GM23338 (cell line): Measurements from ENCODE around the gene TMPRSS3. TPM values are rescaled to one million over a fixed set of nuclear protein-coding genes. Genes with fewer than 3 reads are reported as not detected.

ENCODE experiments used
- ATAC-seq: fragments of 200-7000 bp; cut with Tn5 transposase; 3 replicates; pipeline ENCODE4 v1.9.1; 2020
- DNase-seq: peaks from one replicate; pipeline ENCODE4 v3.0.0-alpha.2; 2015; ENCODE audit warnings: low spot score
- H2AFZ ChIP-seq: fragments of 200-600 bp; sonication (generic); 2 replicates; pipeline ENCODE4 v1.8.0; 2016; ENCODE audit warnings: antibody characterized with exemption, mild to moderate bottlenecking, moderate library complexity
- H3F3A ChIP-seq: fragments of 200-600 bp; sonication (generic); replicated peaks from 2 replicates; pipeline ENCODE4 v1.8.0; 2017; ENCODE audit warnings: antibody characterized with exemption, mixed run types, low read depth
- H3K27ac ChIP-seq: fragments of 200-600 bp; sonication (generic); 2 replicates; pipeline ENCODE4 v1.6.1; 2016; ENCODE audit warnings: low read depth
- H3K27me3 ChIP-seq: fragments of 200-600 bp; sonication (generic); 2 replicates; pipeline ENCODE4 v1.8.0; 2016; ENCODE audit warnings: mild to moderate bottlenecking, mixed run types, moderate library complexity; ENCODE audit not compliant: insufficient read depth
- H3K36me3 ChIP-seq: fragments of 200-600 bp; sonication (generic); 2 replicates; pipeline ENCODE4 v1.8.0; 2016; ENCODE audit warnings: mild to moderate bottlenecking; ENCODE audit not compliant: insufficient read depth
- H3K4me1 ChIP-seq: fragments of 200-600 bp; sonication (generic); 2 replicates; pipeline ENCODE4 v1.8.0; 2016; ENCODE audit warnings: mild to moderate bottlenecking, moderate library complexity; ENCODE audit not compliant: insufficient read depth
- H3K4me2 ChIP-seq: fragments of 200-600 bp; sonication (generic); 2 replicates; pipeline ENCODE4 v1.7.1; 2017; ENCODE audit warnings: mixed run types
- H3K4me3 ChIP-seq: fragments of 200-600 bp; sonication (generic); 2 replicates; pipeline ENCODE4 v1.6.1; 2016; ENCODE audit warnings: mixed run types
- H3K79me2 ChIP-seq: fragments of 200-600 bp; sonication (generic); replicated peaks from 2 replicates; pipeline ENCODE4 v1.8.0; 2017; ENCODE audit warnings: mild to moderate bottlenecking; ENCODE audit not compliant: insufficient read depth
- H3K9me2 ChIP-seq: fragments of 200-600 bp; sonication (generic); 2 replicates; pipeline ENCODE4 v1.8.0; 2017; ENCODE audit not compliant: insufficient read depth
- H4K20me1 ChIP-seq: fragments of 200-600 bp; sonication (generic); replicated peaks from 2 replicates; pipeline ENCODE4 v1.8.0; 2017; ENCODE audit warnings: mild to moderate bottlenecking; ENCODE audit not compliant: insufficient read depth
- H3K27ac Mint-ChIP-seq: 2 replicates; pipeline ENCODE4 v1.8.0; 2020; ENCODE audit warnings: inconsistent platforms, mild to moderate bottlenecking, moderate library complexity, mixed read lengths
- H3K27me3 Mint-ChIP-seq: 3 replicates; pipeline ENCODE4 v1.8.0; 2022; ENCODE audit warnings: low read depth, mild to moderate bottlenecking, moderate library complexity, mixed read lengths, inconsistent platforms; ENCODE audit not compliant: insufficient read depth, poor library complexity
- H3K36me3 Mint-ChIP-seq: 3 replicates; pipeline ENCODE4 v1.8.0; 2021; ENCODE audit warnings: low read depth, mild to moderate bottlenecking, inconsistent platforms, moderate library complexity, mixed read lengths
- H3K4me1 Mint-ChIP-seq: 3 replicates; pipeline ENCODE4 v1.8.0; 2020; ENCODE audit warnings: mild to moderate bottlenecking, inconsistent platforms, mixed read lengths
- H3K4me3 Mint-ChIP-seq: 3 replicates; pipeline ENCODE4 v1.8.0; 2021; ENCODE audit warnings: moderate library complexity, mild to moderate bottlenecking, inconsistent platforms, mixed read lengths
- H3K9me3 Mint-ChIP-seq: 3 replicates; pipeline ENCODE4 v1.8.0; 2020; ENCODE audit warnings: moderate library complexity, mild to moderate bottlenecking, inconsistent platforms, mixed read lengths
- CREB1 ChIP-seq: fragments of 250-450 bp; sonication (Bioruptor Pico); IDR thresholded peaks from 2 replicates; pipeline ENCODE4 v1.5.0; 2020; ENCODE audit warnings: low read depth, mild to moderate bottlenecking, moderate library complexity
- EZH2 ChIP-seq: fragments of 200-600 bp; sonication (generic); IDR thresholded peaks from one replicate; pipeline ENCODE4 v1.8.0; 2017; ENCODE audit warnings: antibody characterized with exemption, mild to moderate bottlenecking, low read depth; ENCODE audit not compliant: unreplicated experiment
- EZH2phosphoT487 ChIP-seq: fragments of 200-600 bp; sonication (generic); IDR thresholded peaks from one replicate; pipeline ENCODE4 v1.8.1; 2018; ENCODE audit warnings: antibody characterized with exemption; ENCODE audit not compliant: unreplicated experiment
- JUNB ChIP-seq: IDR thresholded peaks from one replicate; pipeline ENCODE4 v1.6.1; 2016; ENCODE audit warnings: antibody characterized with exemption; ENCODE audit not compliant: unreplicated experiment
- POLR2AphosphoS5 ChIP-seq: IDR thresholded peaks from 2 replicates; pipeline ENCODE4 v1.6.1; 2016; ENCODE audit warnings: antibody characterized with exemption, low read depth
- STAT1 ChIP-seq: IDR thresholded peaks from one replicate; pipeline ENCODE4 v1.6.1; 2016; ENCODE audit warnings: antibody characterized with exemption; ENCODE audit not compliant: unreplicated experiment
- ZNF114 ChIP-seq: fragments of 250-450 bp; sonication (Bioruptor Pico); IDR thresholded peaks from 2 replicates; pipeline ENCODE4 v1.5.0; 2020; ENCODE audit warnings: mild to moderate bottlenecking, moderate library complexity
- polyA plus RNA-seq: library from polyadenylated mRNA; unstranded; fragments of >200 nt; fragmentation: Nextera tagmentation; extraction: Ambion mirVana; gene quantifications from 2 replicates; pipeline ENCODE4 v1.2.1, GENCODE V29; 2016
- total RNA-seq: library from RNA; depleted of rRNA; stranded (reverse); fragments of >200 nt; shearing (Covaris generic); gene quantifications from 2 replicates; pipeline ENCODE4 v1.2.3, GENCODE V29; 2014
- TF ChIP-seq, protein P1 (sequence below): IDR thresholded peaks from 2 replicates; pipeline ENCODE4 v1.6.1; 2016; ENCODE audit warnings: antibody characterized with exemption
- TF ChIP-seq, protein P2 (sequence below): IDR thresholded peaks from one replicate; pipeline ENCODE4 v1.6.1; 2018; ENCODE audit warnings: antibody characterized with exemption; ENCODE audit not compliant: unreplicated experiment
- TF ChIP-seq, protein P3 (sequence below), 2 experiments: fragments of 200-600 bp in 1 of 2; sonication (generic) in 1 of 2; conservative IDR thresholded peaks; 2 replicates each; pipeline versions ENCODE4 v1.5.1 to v1.6.1; 2016 to 2017; ENCODE audit warnings: antibody characterized with exemption in 2 of 2, low read depth in 2 of 2, mild to moderate bottlenecking in 2 of 2, moderate library complexity in 1 of 2

TMPRSS3 gene
- total and polyA plus RNA-seq, 2 experiments from 2014 or later = 0.17 TPM; not detected in 1

DNA sequence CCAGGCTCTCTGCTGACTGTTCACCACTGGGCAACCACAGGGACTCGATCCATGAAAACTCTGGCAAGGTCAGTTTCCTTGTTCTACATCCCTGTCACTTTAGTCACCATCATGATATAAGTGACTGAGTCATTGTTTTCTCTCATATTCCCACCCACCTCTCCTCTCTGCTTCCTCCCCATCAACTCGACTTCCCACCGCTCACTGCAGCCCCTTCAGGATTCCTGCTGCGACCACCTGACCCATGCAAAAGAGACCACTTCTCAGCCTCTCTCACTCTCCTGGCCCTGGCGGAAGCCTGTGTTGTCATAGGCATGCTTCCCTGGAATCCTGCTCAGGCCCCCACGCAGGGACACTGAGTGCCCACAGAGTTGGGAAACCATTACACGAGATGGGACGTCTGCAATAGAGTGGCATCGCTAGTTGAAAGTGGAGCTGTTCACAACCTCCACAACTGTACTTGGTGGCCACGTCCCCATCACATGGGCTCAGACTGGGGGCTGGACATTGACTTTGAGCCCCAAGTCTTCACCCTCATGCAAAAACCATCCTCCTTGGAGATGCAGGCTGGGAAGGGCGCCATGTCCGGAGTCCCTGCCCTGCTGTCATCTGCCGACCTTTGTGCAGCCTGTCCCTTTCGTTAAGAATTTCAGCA, 43.3 kb downstream of the TMPRSS3 start:
- no peaks in the 10 kb centered on the region; the same call in 2 of the 3 replicates for H3K36me3 Mint-ChIP-seq
- no peak overlapping the region for H3K27ac Mint-ChIP-seq
- no peak overlapping the region for H2AFZ ChIP-seq
- H3K4me3 ChIP-seq = no peak overlapping the region
- H3K79me2 ChIP-seq = no peaks in the 10 kb centered on the region
- no peaks in the 10 kb centered on the region for H3K4me1 ChIP-seq
- H3K9me2 ChIP-seq = 0 out of 2 replicates have a peak, but pooled peaks cover 9% of the 10 kb centered on the region
- peaks cover 4% of the 10 kb centered on the region; the same call in 2 of the 3 replicates for H3K9me3 Mint-ChIP-seq
- H3K4me3 Mint-ChIP-seq = no peak overlapping the region
- TF ChIP-seq, protein P1, sequence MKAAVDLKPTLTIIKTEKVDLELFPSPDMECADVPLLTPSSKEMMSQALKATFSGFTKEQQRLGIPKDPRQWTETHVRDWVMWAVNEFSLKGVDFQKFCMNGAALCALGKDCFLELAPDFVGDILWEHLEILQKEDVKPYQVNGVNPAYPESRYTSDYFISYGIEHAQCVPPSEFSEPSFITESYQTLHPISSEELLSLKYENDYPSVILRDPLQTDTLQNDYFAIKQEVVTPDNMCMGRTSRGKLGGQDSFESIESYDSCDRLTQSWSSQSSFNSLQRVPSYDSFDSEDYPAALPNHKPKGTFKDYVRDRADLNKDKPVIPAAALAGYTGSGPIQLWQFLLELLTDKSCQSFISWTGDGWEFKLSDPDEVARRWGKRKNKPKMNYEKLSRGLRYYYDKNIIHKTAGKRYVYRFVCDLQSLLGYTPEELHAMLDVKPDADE = no peak
- TF ChIP-seq, protein P2, sequence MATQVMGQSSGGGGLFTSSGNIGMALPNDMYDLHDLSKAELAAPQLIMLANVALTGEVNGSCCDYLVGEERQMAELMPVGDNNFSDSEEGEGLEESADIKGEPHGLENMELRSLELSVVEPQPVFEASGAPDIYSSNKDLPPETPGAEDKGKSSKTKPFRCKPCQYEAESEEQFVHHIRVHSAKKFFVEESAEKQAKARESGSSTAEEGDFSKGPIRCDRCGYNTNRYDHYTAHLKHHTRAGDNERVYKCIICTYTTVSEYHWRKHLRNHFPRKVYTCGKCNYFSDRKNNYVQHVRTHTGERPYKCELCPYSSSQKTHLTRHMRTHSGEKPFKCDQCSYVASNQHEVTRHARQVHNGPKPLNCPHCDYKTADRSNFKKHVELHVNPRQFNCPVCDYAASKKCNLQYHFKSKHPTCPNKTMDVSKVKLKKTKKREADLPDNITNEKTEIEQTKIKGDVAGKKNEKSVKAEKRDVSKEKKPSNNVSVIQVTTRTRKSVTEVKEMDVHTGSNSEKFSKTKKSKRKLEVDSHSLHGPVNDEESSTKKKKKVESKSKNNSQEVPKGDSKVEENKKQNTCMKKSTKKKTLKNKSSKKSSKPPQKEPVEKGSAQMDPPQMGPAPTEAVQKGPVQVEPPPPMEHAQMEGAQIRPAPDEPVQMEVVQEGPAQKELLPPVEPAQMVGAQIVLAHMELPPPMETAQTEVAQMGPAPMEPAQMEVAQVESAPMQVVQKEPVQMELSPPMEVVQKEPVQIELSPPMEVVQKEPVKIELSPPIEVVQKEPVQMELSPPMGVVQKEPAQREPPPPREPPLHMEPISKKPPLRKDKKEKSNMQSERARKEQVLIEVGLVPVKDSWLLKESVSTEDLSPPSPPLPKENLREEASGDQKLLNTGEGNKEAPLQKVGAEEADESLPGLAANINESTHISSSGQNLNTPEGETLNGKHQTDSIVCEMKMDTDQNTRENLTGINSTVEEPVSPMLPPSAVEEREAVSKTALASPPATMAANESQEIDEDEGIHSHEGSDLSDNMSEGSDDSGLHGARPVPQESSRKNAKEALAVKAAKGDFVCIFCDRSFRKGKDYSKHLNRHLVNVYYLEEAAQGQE = no peak
- H3F3A ChIP-seq = no peaks in the 10 kb centered on the region
- H3K27me3 ChIP-seq = no peaks in the 10 kb centered on the region
- ATAC-seq = no peak
- no peaks in the 10 kb centered on the region for H4K20me1 ChIP-seq
- DNase-seq = no peak
- no peaks in the 10 kb centered on the region for H3K4me1 Mint-ChIP-seq
- H3K27ac ChIP-seq = no peak overlapping the region
- H3K36me3 ChIP-seq = no peaks in the 10 kb centered on the region
- no peak overlapping the region for H3K4me2 ChIP-seq
- H3K27me3 Mint-ChIP-seq = peaks cover 9% of the 10 kb centered on the region

DNA sequence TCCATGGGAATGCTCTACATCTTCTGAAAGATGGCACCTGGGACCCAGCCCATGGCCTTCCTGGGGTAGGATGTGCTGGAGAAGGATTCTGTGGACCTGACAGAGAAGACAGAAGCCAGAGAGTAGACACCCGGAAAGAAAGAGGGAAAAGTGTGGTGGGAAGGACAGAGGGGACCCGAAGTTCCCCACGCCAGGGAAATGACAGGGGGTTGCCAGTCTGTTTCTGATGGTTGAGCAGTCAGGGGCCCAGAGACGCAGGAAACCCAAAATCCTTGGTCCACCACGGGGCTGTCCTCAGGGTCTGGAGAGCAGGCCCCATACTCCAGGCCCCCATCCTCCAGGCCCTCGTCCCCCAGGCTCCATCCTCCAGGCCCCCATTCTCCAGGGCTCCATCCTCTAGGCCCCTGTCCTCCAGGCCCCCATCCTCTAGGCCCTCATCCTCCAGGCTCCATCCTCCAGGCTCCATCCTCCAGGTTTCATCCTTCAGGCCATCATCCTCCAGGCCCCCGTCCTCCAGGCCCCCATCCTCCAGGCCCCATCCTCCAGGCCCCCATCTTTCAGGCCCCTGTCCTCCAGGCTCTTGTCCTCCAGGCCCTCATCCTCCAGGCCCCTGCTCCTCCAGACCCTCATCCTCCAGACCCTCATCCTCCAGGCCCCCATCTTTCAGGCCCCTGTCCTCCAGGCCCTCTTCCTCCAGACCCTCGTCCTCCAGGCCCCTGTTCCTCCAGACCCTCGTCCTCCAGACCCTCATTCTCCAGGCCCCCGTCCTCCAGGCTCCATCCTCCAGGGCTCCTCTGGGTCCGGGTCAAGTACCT, 44.0 kb downstream of the TMPRSS3 start:
- Mint-ChIP-seq H3K4me1 (no peaks in the 10 kb centered on the region), H3K4me3 (no peak overlapping the region), H3K36me3 (no peaks in the 10 kb centered on the region; the same call in 2 of the 3 replicates), H3K9me3 (peaks cover 4% of the 10 kb centered on the region; the same call in 2 of the 3 replicates), H3K27me3 (peaks cover 13% of the 10 kb centered on the region), H3K27ac (no peak overlapping the region)
- Histone ChIP-seq H3K27ac (no peak overlapping the region), H3K4me2 (no peak overlapping the region), H3K36me3 (no peaks in the 10 kb centered on the region), H3K27me3 (no peaks in the 10 kb centered on the region), H2AFZ (no peak overlapping the region), H3K79me2 (no peaks in the 10 kb centered on the region), H3K4me1 (no peaks in the 10 kb centered on the region), H3K4me3 (no peak overlapping the region), H3K9me2 (0 out of 2 replicates have a peak, but pooled peaks cover 9% of the 10 kb centered on the region), H4K20me1 (no peaks in the 10 kb centered on the region), H3F3A (no peaks in the 10 kb centered on the region)
- DNase-seq (no peak), ATAC-seq (no peak)
- TF ChIP-seq CREB1 (no peak), STAT1 (no peak), JUNB (no peak), POLR2AphosphoS5 (no peak), ZNF114 (CRISPR knock-in tag) (no peak), EZH2 (no peak), EZH2phosphoT487 (no peak)
- TF ChIP-seq, protein P3, sequence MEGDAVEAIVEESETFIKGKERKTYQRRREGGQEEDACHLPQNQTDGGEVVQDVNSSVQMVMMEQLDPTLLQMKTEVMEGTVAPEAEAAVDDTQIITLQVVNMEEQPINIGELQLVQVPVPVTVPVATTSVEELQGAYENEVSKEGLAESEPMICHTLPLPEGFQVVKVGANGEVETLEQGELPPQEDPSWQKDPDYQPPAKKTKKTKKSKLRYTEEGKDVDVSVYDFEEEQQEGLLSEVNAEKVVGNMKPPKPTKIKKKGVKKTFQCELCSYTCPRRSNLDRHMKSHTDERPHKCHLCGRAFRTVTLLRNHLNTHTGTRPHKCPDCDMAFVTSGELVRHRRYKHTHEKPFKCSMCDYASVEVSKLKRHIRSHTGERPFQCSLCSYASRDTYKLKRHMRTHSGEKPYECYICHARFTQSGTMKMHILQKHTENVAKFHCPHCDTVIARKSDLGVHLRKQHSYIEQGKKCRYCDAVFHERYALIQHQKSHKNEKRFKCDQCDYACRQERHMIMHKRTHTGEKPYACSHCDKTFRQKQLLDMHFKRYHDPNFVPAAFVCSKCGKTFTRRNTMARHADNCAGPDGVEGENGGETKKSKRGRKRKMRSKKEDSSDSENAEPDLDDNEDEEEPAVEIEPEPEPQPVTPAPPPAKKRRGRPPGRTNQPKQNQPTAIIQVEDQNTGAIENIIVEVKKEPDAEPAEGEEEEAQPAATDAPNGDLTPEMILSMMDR (conservative IDR thresholded peaks at IDR 0.05; ENCODE audit: low read depth in 2 of 2) = no peak
- TF ChIP-seq, protein P1 = no peak
- TF ChIP-seq, protein P2 = no peak
